Transverse colon (tissue), 4 donors: Measurements from ENCODE around the gene SMCO1.

ENCODE experiments used
- EP300 ChIP-seq: sonication (generic); formaldehyde crosslinking; IDR thresholded peaks from one replicate; pipeline ENCODE4 v1.6.1; 2017; ENCODE audit warnings: antibody characterized with exemption, low read depth
- POLR2A ChIP-seq: fragments of 450-650 bp; IDR thresholded peaks from one replicate; pipeline ENCODE4 v1.6.1; 2016; ENCODE audit warnings: antibody characterized with exemption, mild to moderate bottlenecking, moderate library complexity
- POLR2AphosphoS5 ChIP-seq, 3 donors: sonication (generic); formaldehyde crosslinking; IDR thresholded peaks; one replicate each; pipeline ENCODE4 v1.6.1; 2016; ENCODE audit warnings: antibody characterized with exemption in 3 of 3
- TF ChIP-seq, protein P1 (sequence below), 5 experiments: fragments of 200-600 bp in 3 of 5; fragments of 450-650 bp in 2 of 5; sonication (generic) in 3 of 5; IDR thresholded peaks; 1 replicate in 2 of 5; 2 replicates in 3 of 5; pipeline ENCODE4 v1.5.1; 2016 to 2017; ENCODE audit warnings: antibody characterized with exemption in 5 of 5, inconsistent platforms in 3 of 5, mild to moderate bottlenecking in 2 of 5, moderate library complexity in 1 of 5

DNA sequence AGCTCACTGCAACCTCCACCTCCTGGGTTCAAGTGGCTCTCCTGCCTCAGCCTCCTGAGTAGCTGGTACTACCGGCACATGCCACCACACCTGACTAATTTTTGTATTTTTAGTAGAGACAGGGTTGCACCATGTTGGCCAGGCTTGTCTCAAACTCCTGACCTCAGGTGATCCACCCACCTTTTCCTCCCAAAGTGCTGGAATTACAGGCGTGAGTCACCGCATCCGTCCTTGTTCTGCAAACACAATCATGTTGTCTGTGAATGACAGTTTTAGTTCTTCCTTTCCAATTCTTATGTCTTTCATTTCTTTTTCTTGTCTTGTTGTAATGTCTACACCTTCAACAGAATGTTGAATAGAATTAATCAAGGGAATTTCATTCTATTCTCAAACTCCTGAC lies 16.3 kb upstream of the SMCO1 start:
- TF ChIP-seq, protein P1, sequence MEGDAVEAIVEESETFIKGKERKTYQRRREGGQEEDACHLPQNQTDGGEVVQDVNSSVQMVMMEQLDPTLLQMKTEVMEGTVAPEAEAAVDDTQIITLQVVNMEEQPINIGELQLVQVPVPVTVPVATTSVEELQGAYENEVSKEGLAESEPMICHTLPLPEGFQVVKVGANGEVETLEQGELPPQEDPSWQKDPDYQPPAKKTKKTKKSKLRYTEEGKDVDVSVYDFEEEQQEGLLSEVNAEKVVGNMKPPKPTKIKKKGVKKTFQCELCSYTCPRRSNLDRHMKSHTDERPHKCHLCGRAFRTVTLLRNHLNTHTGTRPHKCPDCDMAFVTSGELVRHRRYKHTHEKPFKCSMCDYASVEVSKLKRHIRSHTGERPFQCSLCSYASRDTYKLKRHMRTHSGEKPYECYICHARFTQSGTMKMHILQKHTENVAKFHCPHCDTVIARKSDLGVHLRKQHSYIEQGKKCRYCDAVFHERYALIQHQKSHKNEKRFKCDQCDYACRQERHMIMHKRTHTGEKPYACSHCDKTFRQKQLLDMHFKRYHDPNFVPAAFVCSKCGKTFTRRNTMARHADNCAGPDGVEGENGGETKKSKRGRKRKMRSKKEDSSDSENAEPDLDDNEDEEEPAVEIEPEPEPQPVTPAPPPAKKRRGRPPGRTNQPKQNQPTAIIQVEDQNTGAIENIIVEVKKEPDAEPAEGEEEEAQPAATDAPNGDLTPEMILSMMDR (IDR thresholded peaks at IDR 0.05) = no peak
- TF ChIP-seq POLR2AphosphoS5 (IDR thresholded peaks at IDR 0.05) (no peak), POLR2A (no peak), EP300 (no peak)
